HepG2 (cell line): Measurements from ENCODE around the gene CUL4A. TPM values are rescaled to one million over a fixed set of nuclear protein-coding genes. Genes with fewer than 3 reads are reported as not detected.

Experiments used
- ATAC-seq: fragments of 200-7000 bp; cut with Tn5 transposase; 3 replicates; pipeline ENCODE4 v1.9.1; 2020; ENCODE audit warnings: mild to moderate bottlenecking, moderate library complexity
- BruUV-seq: library from RNA; stranded (reverse); fragments of 400-500 nt; replicated peaks from 2 replicates; lab custom pipeline; 2021; lab: Mats Ljungman, UMichigan
- CTCF ChIA-PET: fragments of 300-600 bp; formaldehyde crosslinking; extraction: SDS; loops from one replicate; lab custom pipeline; 2021; ENCODE audit warnings: low total read pairs, inconsistent platforms, low intra/inter-chr PET ratio; lab: Yijun Ruan, JAX
- POLR2A ChIA-PET: fragments of 350-600 bp; sonication (Branson Sonifier 250); formaldehyde crosslinking; loops from one replicate; lab custom pipeline; 2020; ENCODE audit warnings: antibody characterized with exemption, inconsistent platforms; lab: Yijun Ruan, JAX
- DNase-seq: peaks from one replicate; pipeline ENCODE4 v3.0.0-alpha.2; 2015; ENCODE audit warnings: low spot score
- FAIRE-seq: peaks from 3 replicates; lab custom pipeline; 2011; peaks lifted over from hg19 to GRCh38; lab: Jason Lieb, UNC
- H2AFZ ChIP-seq: one replicate; pipeline ENCODE4 v1.6.1; 2011; ENCODE audit warnings: low read length, inconsistent platforms
- H3K27ac ChIP-seq: fragments of 300-600 bp; 3 replicates; pipeline ENCODE4 v1.8.0; 2011; ENCODE audit warnings: mixed run types, mild to moderate bottlenecking, mixed read lengths, low read length, inconsistent platforms; ENCODE audit not compliant: insufficient read depth; ENCODE audit errors: extremely low read length
- H3K27me3 ChIP-seq, 2 experiments: fragments of 200-600 bp in 1 of 2; 2 replicates in 1 of 2; 3 replicates in 1 of 2; pipeline versions ENCODE4 v1.6.0 to v1.8.0; 2011; ENCODE audit warnings: low read length in 2 of 2, mild to moderate bottlenecking in 2 of 2, moderate library complexity in 2 of 2, inconsistent platforms in 1 of 2; ENCODE audit not compliant: insufficient read depth in 2 of 2, control insufficient read depth in 1 of 2
- H3K36me3 ChIP-seq, 2 experiments: fragments of 200-600 bp in 1 of 2; replicated peaks in 1 of 2; 2 replicates in 1 of 2; 3 replicates in 1 of 2; pipeline versions ENCODE4 v1.5.1 to v1.8.0; 2011; ENCODE audit warnings: low read length in 2 of 2, inconsistent platforms in 1 of 2; ENCODE audit not compliant: insufficient read depth in 2 of 2, control insufficient read depth in 1 of 2
- H3K4me1 ChIP-seq: 2 replicates; pipeline ENCODE4 v1.5.1; 2012; ENCODE audit warnings: low read length, inconsistent platforms; ENCODE audit not compliant: insufficient read depth
- H3K4me2 ChIP-seq: 2 replicates; pipeline ENCODE4 v1.6.0; 2011; ENCODE audit warnings: low read depth, low read length, inconsistent platforms
- H3K4me3 ChIP-seq, 3 experiments: fragments of 200-600 bp in 1 of 3; sonication (generic), shearing (Covaris generic) in 1 of 3; replicated peaks in 1 of 3; 2 replicates each; pipeline ENCODE4 v1.5.1; 2011 to 2016; ENCODE audit warnings: low read length in 3 of 3, inconsistent platforms in 2 of 3, low read depth in 2 of 3, mild to moderate bottlenecking in 2 of 3, control low read depth in 1 of 3, mixed read lengths in 1 of 3; ENCODE audit not compliant: insufficient read depth in 1 of 3
- H3K79me2 ChIP-seq: one replicate; pipeline ENCODE4 v1.6.1; 2011; ENCODE audit warnings: low read length, inconsistent platforms; ENCODE audit not compliant: insufficient read depth
- H3K9ac ChIP-seq: 2 replicates; pipeline ENCODE4 v1.6.0; 2011; ENCODE audit warnings: mild to moderate bottlenecking, low read depth, low read length, inconsistent platforms; ENCODE audit not compliant: insufficient read depth
- H3K9me3 ChIP-seq: 2 replicates; pipeline ENCODE4 v1.5.1; 2012; ENCODE audit warnings: mild to moderate bottlenecking, low read length
- H4K20me1 ChIP-seq: 2 replicates; pipeline ENCODE4 v1.6.0; 2011; ENCODE audit warnings: inconsistent platforms, mild to moderate bottlenecking, low read length, moderate library complexity; ENCODE audit not compliant: insufficient read depth
- CREB1 ChIP-seq, 2 experiments: fragments of 450-650 bp in 1 of 2; IDR thresholded peaks; 2 replicates each; pipeline ENCODE4 v1.6.1; 2016 to 2017; ENCODE audit warnings: control low read depth in 1 of 2, mild to moderate bottlenecking in 1 of 2, missing compliant biosample characterization in 1 of 2, missing genetic modification characterization in 1 of 2
- HMGXB4 ChIP-seq, 2 experiments: sonication (generic) in 1 of 2; formaldehyde crosslinking in 1 of 2; IDR thresholded peaks; 2 replicates each; pipeline versions ENCODE4 v1.4.0 to v1.6.1; 2018 to 2020; ENCODE audit warnings: missing genetic modification reagents in 2 of 2, borderline replicate concordance in 1 of 2, low read depth in 1 of 2, mild to moderate bottlenecking in 1 of 2, missing biosample characterization in 1 of 2
- MYNN ChIP-seq: sonication (generic); formaldehyde crosslinking; IDR thresholded peaks from 2 replicates; pipeline ENCODE4 v1.4.0; 2020; ENCODE audit warnings: mild to moderate bottlenecking, low read depth, missing genetic modification reagents
- SRF ChIP-seq: IDR thresholded peaks from 2 replicates; pipeline ENCODE4 v1.6.1; 2011; ENCODE audit warnings: mild to moderate bottlenecking, low read depth, low read length, moderate library complexity
- ZNF124 ChIP-seq: sonication (generic); formaldehyde crosslinking; IDR thresholded peaks from 2 replicates; pipeline ENCODE4 v1.4.0; 2020; ENCODE audit warnings: missing genetic modification reagents
- ZNF138 ChIP-seq: sonication (generic); formaldehyde crosslinking; IDR thresholded peaks from 2 replicates; pipeline ENCODE4 v1.5.0; 2020; ENCODE audit warnings: mild to moderate bottlenecking, low read depth, missing genetic modification reagents
- ZNF670 ChIP-seq: sonication (generic); formaldehyde crosslinking; IDR thresholded peaks from 2 replicates; pipeline ENCODE4 v1.8.0; 2022; ENCODE audit warnings: mild to moderate bottlenecking, missing genetic modification reagents, borderline replicate concordance
- WGBS: methylation state at CpG from one replicate; pipeline ENCODE4 v1.1.6; 2017; ENCODE audit warnings: low lambda C conversion rate; 5-methylcytosine and 5-hydroxymethylcytosine counted together
- in situ Hi-C: cut with HindIII; loops from 2 replicates; pipeline ENCODE4 v1.10.0; 2017; ENCODE audit warnings: low pct_unique_long_range_greater_than_20kb; ENCODE audit not compliant: extremely low pct_ligation_motif_present
- intact Hi-C: fragments of 100-400 bp; cut with micrococcal nuclease; formaldehyde crosslinking; loops from one replicate; pipeline ENCODE4 v1.10.0; 2022; ENCODE audit not compliant: unreplicated experiment
- polyA plus RNA-seq, 8 experiments: library from polyadenylated mRNA; depleted of rRNA in 3 of 8; stranded (reverse) in 7 of 8; unstranded in 1 of 8; fragments of >200 nt; fragmentation: Illumina TruSeq in 4 of 8; extraction: Trizol in 4 of 8; gene quantifications; 2 replicates each; pipeline versions ENCODE4 v1.2.1 to v1.2.3, GENCODE V29; 2011 to 2016; ENCODE audit warnings: low read depth in 4 of 8, missing spikeins in 1 of 8, mixed read lengths in 1 of 8; ENCODE audit not compliant: insufficient read depth in 1 of 8
- total RNA-seq, 5 experiments: library from RNA; depleted of rRNA; stranded (reverse); fragments of >200 nt; fragmentation: Illumina TruSeq; extraction: Trizol; gene quantifications; 2 replicates each; pipeline ENCODE4 v1.2.3, GENCODE V29; 2016; ENCODE audit warnings: low read depth in 1 of 5
- TF ChIP-seq, protein P1 (sequence below): sonication (generic); formaldehyde crosslinking; conservative IDR thresholded peaks from 2 replicates; pipeline ENCODE4 v1.8.1; 2023; ENCODE audit warnings: missing genetic modification reagents
- TF ChIP-seq, protein P2 (sequence below): conservative IDR thresholded peaks from 2 replicates; pipeline ENCODE4 v1.6.1; 2018; ENCODE audit warnings: missing genetic modification reagents
- TF ChIP-seq, protein P3 (sequence below): sonication (generic); formaldehyde crosslinking; IDR thresholded peaks from 2 replicates; pipeline ENCODE4; 2020; ENCODE audit warnings: missing genetic modification reagents, mild to moderate bottlenecking, borderline replicate concordance
- TF ChIP-seq, protein P4 (sequence below): sonication (generic); formaldehyde crosslinking; IDR thresholded peaks from 2 replicates; pipeline ENCODE4 v1.8.0; 2022; ENCODE audit warnings: missing genetic modification reagents, mild to moderate bottlenecking, moderate library complexity, borderline replicate concordance
- TF ChIP-seq, protein P5 (sequence below): sonication (generic); formaldehyde crosslinking; conservative IDR thresholded peaks from 2 replicates; pipeline ENCODE4 v1.5.0; 2020; ENCODE audit warnings: missing genetic modification reagents

The CUL4A gene
- total and polyA plus RNA-seq, 2 of the 13 experiments (the other 11 are each of a cell fraction or from before 2014, with no cell fraction given): 51.2 to 75.3 TPM

DNA sequence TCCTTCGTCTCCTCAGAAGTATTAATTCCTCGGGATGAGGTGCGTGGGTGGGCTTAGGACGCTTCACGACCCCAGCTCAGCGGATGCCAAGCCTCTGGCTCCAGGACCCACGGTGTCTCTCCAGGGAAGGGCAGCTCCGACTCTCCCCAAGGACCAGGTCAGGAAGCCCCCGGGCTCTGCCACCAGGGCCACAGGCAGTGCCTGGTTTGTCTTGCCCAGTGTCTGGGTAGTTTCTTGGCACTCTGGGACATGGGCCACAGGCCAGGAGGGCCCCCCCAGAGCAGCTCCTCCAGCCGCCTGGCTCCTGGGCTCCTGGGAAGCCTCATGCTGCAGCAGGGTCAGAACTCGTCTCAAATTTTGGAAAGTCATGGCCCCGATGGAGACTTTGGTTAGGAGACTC, 48.4 kb upstream of the CUL4A start:
- DNase-seq (no peak), FAIRE-seq (no peak), ATAC-seq (no peak)
- H3K27me3 ChIP-seq: no peaks in the 10 kb centered on the region
- ChIA-PET CTCF (no interaction called here), POLR2A (interaction anchor here (1.1 kb wide), 1 partner anchor 9 kb away, joined by 3 read pairs; no protein-coding TSS in a partner anchor)
- H3K4me1 ChIP-seq: peaks cover 44% of the 10 kb centered on the region
- H3K27ac ChIP-seq: no peak overlapping the region
- in situ Hi-C loops: no loop called here
- BruUV-seq: no TSS peak
- H3K36me3 ChIP-seq: no peaks in the 10 kb centered on the region
- H3K4me2 ChIP-seq: no peak overlapping the region
- H3K4me3 ChIP-seq: no peak overlapping the region
- intact Hi-C loops: no loop called here
- no peaks in the 10 kb centered on the region for H3K79me2 ChIP-seq
- H3K9me3 ChIP-seq: 0 out of 2 replicates have a peak, but pooled peaks cover under 1% of the 10 kb centered on the region
- 96% methylated on average over 10 of the region's 12 CpGs for WGBS
- H2AFZ ChIP-seq: no peak overlapping the region
- no peak overlapping the region for H3K9ac ChIP-seq
- no peaks in the 10 kb centered on the region for H4K20me1 ChIP-seq
- no peak for TF ChIP-seq SRF
- TF ChIP-seq ZNF124: no peak
- TF ChIP-seq, protein P1, sequence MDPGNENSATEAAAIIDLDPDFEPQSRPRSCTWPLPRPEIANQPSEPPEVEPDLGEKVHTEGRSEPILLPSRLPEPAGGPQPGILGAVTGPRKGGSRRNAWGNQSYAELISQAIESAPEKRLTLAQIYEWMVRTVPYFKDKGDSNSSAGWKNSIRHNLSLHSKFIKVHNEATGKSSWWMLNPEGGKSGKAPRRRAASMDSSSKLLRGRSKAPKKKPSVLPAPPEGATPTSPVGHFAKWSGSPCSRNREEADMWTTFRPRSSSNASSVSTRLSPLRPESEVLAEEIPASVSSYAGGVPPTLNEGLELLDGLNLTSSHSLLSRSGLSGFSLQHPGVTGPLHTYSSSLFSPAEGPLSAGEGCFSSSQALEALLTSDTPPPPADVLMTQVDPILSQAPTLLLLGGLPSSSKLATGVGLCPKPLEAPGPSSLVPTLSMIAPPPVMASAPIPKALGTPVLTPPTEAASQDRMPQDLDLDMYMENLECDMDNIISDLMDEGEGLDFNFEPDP: no peak
- TF ChIP-seq, protein P2, sequence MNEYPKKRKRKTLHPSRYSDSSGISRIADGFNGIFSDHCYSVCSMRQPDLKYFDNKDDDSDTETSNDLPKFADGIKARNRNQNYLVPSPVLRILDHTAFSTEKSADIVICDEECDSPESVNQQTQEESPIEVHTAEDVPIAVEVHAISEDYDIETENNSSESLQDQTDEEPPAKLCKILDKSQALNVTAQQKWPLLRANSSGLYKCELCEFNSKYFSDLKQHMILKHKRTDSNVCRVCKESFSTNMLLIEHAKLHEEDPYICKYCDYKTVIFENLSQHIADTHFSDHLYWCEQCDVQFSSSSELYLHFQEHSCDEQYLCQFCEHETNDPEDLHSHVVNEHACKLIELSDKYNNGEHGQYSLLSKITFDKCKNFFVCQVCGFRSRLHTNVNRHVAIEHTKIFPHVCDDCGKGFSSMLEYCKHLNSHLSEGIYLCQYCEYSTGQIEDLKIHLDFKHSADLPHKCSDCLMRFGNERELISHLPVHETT (CRISPR knock-in tag): no peak
- TF ChIP-seq, protein P3, sequence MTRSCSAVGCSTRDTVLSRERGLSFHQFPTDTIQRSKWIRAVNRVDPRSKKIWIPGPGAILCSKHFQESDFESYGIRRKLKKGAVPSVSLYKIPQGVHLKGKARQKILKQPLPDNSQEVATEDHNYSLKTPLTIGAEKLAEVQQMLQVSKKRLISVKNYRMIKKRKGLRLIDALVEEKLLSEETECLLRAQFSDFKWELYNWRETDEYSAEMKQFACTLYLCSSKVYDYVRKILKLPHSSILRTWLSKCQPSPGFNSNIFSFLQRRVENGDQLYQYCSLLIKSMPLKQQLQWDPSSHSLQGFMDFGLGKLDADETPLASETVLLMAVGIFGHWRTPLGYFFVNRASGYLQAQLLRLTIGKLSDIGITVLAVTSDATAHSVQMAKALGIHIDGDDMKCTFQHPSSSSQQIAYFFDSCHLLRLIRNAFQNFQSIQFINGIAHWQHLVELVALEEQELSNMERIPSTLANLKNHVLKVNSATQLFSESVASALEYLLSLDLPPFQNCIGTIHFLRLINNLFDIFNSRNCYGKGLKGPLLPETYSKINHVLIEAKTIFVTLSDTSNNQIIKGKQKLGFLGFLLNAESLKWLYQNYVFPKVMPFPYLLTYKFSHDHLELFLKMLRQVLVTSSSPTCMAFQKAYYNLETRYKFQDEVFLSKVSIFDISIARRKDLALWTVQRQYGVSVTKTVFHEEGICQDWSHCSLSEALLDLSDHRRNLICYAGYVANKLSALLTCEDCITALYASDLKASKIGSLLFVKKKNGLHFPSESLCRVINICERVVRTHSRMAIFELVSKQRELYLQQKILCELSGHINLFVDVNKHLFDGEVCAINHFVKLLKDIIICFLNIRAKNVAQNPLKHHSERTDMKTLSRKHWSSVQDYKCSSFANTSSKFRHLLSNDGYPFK (CRISPR knock-in tag): no peak
- TF ChIP-seq, protein P4, sequence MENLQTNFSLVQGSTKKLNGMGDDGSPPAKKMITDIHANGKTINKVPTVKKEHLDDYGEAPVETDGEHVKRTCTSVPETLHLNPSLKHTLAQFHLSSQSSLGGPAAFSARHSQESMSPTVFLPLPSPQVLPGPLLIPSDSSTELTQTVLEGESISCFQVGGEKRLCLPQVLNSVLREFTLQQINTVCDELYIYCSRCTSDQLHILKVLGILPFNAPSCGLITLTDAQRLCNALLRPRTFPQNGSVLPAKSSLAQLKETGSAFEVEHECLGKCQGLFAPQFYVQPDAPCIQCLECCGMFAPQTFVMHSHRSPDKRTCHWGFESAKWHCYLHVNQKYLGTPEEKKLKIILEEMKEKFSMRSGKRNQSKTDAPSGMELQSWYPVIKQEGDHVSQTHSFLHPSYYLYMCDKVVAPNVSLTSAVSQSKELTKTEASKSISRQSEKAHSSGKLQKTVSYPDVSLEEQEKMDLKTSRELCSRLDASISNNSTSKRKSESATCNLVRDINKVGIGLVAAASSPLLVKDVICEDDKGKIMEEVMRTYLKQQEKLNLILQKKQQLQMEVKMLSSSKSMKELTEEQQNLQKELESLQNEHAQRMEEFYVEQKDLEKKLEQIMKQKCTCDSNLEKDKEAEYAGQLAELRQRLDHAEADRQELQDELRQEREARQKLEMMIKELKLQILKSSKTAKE: no peak
- TF ChIP-seq, protein P5, sequence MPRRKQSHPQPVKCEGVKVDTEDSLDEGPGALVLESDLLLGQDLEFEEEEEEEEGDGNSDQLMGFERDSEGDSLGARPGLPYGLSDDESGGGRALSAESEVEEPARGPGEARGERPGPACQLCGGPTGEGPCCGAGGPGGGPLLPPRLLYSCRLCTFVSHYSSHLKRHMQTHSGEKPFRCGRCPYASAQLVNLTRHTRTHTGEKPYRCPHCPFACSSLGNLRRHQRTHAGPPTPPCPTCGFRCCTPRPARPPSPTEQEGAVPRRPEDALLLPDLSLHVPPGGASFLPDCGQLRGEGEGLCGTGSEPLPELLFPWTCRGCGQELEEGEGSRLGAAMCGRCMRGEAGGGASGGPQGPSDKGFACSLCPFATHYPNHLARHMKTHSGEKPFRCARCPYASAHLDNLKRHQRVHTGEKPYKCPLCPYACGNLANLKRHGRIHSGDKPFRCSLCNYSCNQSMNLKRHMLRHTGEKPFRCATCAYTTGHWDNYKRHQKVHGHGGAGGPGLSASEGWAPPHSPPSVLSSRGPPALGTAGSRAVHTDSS (CRISPR knock-in tag): no peak
- TF ChIP-seq CREB1 (IDR thresholded peaks at IDR 0.05): no peak
- no peak for TF ChIP-seq CREB1 (CRISPR knock-in tag; IDR thresholded peaks at IDR 0.05)
- no peak for TF ChIP-seq HMGXB4 (CRISPR knock-in tag; IDR thresholded peaks at IDR 0.05; ENCODE audit: borderline replicate concordance in 1 of 2, low read depth in 1 of 2)
- TF ChIP-seq ZNF138: no peak
- no peak for TF ChIP-seq ZNF670
- TF ChIP-seq MYNN (CRISPR knock-in tag): no peak
